ENCODE results near the gene MYLK4. TPM values are rescaled to one million over a fixed set of nuclear protein-coding genes. Genes with fewer than 3 reads are reported as not detected.

MYLK4 gene
- polyA plus RNA-seq, 3 donors = 0.04 to 0.45 (median 0.08) TPM

DNA sequence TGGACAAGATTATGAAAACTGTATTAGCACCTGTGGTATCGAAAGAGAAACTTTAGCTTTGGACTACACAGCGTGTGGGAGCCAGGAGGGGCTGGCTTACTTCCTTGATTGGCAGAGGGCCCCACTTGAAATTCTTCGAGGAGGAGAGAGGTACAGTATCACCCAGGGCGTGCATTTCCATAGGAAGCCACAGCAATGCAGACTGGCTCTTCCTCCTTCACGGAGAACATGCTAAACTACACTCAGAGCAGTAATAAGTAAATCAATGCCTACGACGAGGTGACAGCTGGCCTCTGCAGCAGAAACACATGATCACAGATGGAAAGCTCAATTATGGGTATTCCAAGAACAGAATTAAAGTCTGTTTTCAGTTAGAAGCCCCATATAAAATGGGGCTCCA, 44.2 kb downstream of the MYLK4 start:
- H2AFZ ChIP-seq (ENCODE audit: insufficient read depth, low read depth, low read length, poor library complexity, severe bottlenecking) = no peak overlapping the region

DNA sequence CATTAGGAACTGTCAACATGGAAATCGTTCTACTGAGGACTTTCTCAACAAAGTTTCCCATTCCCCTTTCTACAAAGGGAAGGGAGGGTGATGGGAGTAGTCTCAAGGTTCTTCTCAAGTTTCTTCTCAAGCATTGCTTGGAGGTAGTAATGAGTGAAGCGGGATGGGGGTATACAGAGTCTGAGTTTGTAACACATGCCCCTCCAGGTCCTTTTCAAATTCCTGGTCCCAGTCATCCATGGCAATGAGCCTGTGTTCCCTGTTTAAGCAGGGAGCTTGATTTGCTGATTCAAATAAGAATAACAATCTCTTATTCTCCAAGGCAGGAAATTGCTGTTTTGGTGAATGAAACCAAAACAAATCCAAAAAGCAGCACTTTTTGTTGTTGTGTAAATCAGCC, 45.5 kb downstream of the MYLK4 start:
- Mint-ChIP-seq H3K4me3 (no peak overlapping the region), H3K9me3 (peaks cover 3 to 9% (median 6%) of the 10 kb centered on the region in 7 donors), H3K27me3 (ENCODE audit: low read depth in 3 of 3) (peaks cover 0 to 2% (median 0%) of the 10 kb centered on the region in 3 donors), H3K36me3 (no peaks in the 10 kb centered on the region), H3K4me1 (peaks cover 5% of the 10 kb centered on the region), H3K27ac (no peak overlapping the region)
- Histone ChIP-seq H3K9me3 (replicated peaks in 1 of 2; ENCODE audit: control insufficient read depth in 1 of 2, insufficient read depth in 1 of 2, low read length in 2 of 2) (peaks cover 6 to 8% of the 10 kb centered on the region in 2 donors), H3K79me2 (ENCODE audit: insufficient read depth, low read length) (no peaks in the 10 kb centered on the region), H3K4me1 (ENCODE audit: control insufficient read depth in 1 of 2, insufficient read depth in 2 of 2, low read length in 2 of 2) (peaks cover 1 to 6% of the 10 kb centered on the region in 2 donors), H3K27me3 (ENCODE audit: control insufficient read depth in 2 of 2, insufficient read depth in 2 of 2, low read length in 2 of 2) (no peaks in the 10 kb centered on the region), H3K4me3 (replicated peaks in 1 of 3; ENCODE audit: low read depth in 2 of 3, low read length in 3 of 3) (no peak overlapping the region), H4K20me1 (ENCODE audit: insufficient read depth, low read length) (no peaks in the 10 kb centered on the region), H3K4me2 (replicated peaks; ENCODE audit: extremely low read depth, low read length, poor library complexity, severe bottlenecking) (no peak overlapping the region), H3K9ac (ENCODE audit: insufficient read depth, low read length, poor library complexity, severe bottlenecking) (no peak overlapping the region), H3K27ac (ENCODE audit: low read depth in 1 of 2, low read length in 2 of 2) (no peak overlapping the region), H3K36me3 (replicated peaks in 1 of 2; ENCODE audit: control insufficient read depth in 1 of 2, insufficient read depth in 2 of 2, low read length in 2 of 2) (no peaks in the 10 kb centered on the region), H2AFZ (ENCODE audit: insufficient read depth, low read depth, low read length, poor library complexity, severe bottlenecking) (no peak overlapping the region)
- TF ChIP-seq, protein P1, sequence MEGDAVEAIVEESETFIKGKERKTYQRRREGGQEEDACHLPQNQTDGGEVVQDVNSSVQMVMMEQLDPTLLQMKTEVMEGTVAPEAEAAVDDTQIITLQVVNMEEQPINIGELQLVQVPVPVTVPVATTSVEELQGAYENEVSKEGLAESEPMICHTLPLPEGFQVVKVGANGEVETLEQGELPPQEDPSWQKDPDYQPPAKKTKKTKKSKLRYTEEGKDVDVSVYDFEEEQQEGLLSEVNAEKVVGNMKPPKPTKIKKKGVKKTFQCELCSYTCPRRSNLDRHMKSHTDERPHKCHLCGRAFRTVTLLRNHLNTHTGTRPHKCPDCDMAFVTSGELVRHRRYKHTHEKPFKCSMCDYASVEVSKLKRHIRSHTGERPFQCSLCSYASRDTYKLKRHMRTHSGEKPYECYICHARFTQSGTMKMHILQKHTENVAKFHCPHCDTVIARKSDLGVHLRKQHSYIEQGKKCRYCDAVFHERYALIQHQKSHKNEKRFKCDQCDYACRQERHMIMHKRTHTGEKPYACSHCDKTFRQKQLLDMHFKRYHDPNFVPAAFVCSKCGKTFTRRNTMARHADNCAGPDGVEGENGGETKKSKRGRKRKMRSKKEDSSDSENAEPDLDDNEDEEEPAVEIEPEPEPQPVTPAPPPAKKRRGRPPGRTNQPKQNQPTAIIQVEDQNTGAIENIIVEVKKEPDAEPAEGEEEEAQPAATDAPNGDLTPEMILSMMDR (IDR thresholded peaks at IDR 0.05) = no peak
- 100% methylated on average over 1 of the region's 2 CpGs for WGBS (ENCODE audit: insufficient coverage)
- intact Hi-C loops (cut with micrococcal nuclease) = no loop called here
- DNase-seq = no peak

More for the DNA sequence above, 44.2 kb downstream of the MYLK4 start:
- peak overlapping the region; percentile 42 for H3K4me2 ChIP-seq (replicated peaks; ENCODE audit: extremely low read depth, low read length, poor library complexity, severe bottlenecking)
- no peaks in the 10 kb centered on the region for H3K36me3 ChIP-seq (replicated peaks in 1 of 2; ENCODE audit: control insufficient read depth in 1 of 2, insufficient read depth in 2 of 2, low read length in 2 of 2)
- H3K9ac ChIP-seq (ENCODE audit: insufficient read depth, low read length, poor library complexity, severe bottlenecking) = no peak overlapping the region
- WGBS (ENCODE audit: insufficient coverage) = 0% methylated on average over 7 of the region's 7 CpGs
- H3K9me3 ChIP-seq (replicated peaks in 1 of 2; ENCODE audit: control insufficient read depth in 1 of 2, insufficient read depth in 1 of 2, low read length in 2 of 2) = peaks cover 14 to 21% of the 10 kb centered on the region in 2 donors
- Mint-ChIP-seq H3K36me3 (no peaks in the 10 kb centered on the region), H3K9me3 (peaks cover 12 to 21% (median 15%) of the 10 kb centered on the region in 7 donors), H3K27me3 (ENCODE audit: low read depth in 3 of 3) (peaks cover 0 to 2% (median 0%) of the 10 kb centered on the region in 3 donors), H3K27ac (no peak overlapping the region), H3K4me3 (peak overlapping the region in 1 of 2 donors; percentile 51), H3K4me1 (peaks cover 5% of the 10 kb centered on the region)
- H3K79me2 ChIP-seq (ENCODE audit: insufficient read depth, low read length) = no peaks in the 10 kb centered on the region
- intact Hi-C loops (cut with micrococcal nuclease) = no loop called here
- H4K20me1 ChIP-seq (ENCODE audit: insufficient read depth, low read length) = no peaks in the 10 kb centered on the region
- no peak overlapping the region for H3K27ac ChIP-seq (ENCODE audit: low read depth in 1 of 2, low read length in 2 of 2)
- peak overlapping the region in 1 of 3 experiments; percentile 28 for H3K4me3 ChIP-seq (replicated peaks in 1 of 3; ENCODE audit: low read depth in 2 of 3, low read length in 3 of 3)
- TF ChIP-seq, protein P1 (IDR thresholded peaks at IDR 0.05) = no peak
- H3K4me1 ChIP-seq (ENCODE audit: control insufficient read depth in 1 of 2, insufficient read depth in 2 of 2, low read length in 2 of 2) = peaks cover 6 to 9% of the 10 kb centered on the region in 2 donors
- H3K27me3 ChIP-seq (ENCODE audit: control insufficient read depth in 2 of 2, insufficient read depth in 2 of 2, low read length in 2 of 2) = no peaks in the 10 kb centered on the region
- no peak for DNase-seq
